Stimulated activated naive CD4-positive, alpha-beta T cell treated with Interleukin-2 at 50 U/mL for 16 hours (primary cell): Measurements from ENCODE around the gene LGALS14.

ENCODE experiments used
- DNase-seq: peaks from one replicate; lab custom pipeline; 2025; lab: John Stamatoyannopoulos, UW

The LGALS14 gene

DNA sequence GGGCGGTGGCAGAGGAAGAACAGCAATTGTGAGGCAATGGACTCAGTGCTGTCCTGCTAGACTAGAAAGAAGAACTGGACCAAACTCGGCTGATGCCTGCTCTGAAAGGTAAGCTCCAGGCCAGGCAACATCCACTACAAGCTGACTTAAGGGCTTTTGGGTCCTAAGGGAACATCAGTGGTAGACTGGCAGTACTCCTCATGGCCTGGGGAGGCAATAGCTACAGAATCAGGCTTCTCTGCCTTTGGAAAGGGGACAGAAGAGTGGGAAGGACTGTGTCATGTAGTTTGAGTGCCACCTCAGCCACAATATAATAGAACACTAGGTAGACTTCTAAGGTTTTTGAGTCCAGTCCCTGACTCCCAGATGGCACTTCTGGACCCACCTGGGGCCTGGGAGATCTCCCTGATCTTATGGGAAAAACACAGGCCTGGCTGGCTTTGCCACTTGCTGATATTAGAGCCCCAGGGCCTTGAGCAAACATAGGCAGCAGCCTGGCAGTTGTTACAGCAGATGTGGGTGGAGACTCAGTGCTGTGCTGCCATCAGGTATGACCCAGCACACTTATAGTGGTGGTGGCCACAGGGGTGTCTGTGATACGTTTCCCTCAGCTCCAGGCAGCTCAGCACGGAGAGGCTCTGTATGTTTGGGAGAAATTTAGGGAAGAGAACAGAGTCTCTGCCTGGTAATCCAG, 42.7 kb downstream of the LGALS14 start:
- DNase-seq = no peak

DNA sequence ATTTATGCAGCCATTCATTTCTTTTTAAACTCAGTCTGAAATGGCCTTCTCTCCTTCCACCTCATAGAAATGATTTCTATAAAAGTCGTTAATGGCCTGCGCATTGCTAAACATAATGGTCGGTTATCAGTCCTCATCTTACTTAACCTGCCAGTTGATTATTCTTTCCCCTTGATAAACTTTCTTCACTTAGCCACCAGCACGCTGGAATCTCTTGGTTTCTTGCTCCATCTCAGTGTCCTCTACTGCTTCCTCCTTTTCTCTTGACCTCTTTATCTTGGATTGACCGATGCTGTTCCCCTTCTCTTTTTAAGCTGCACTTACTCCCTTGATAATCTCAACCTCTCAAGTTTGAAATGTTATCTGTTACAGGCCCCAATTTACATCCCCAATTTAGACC, 45.7 kb downstream of the LGALS14 start:
- DNase-seq = no peak

DNA sequence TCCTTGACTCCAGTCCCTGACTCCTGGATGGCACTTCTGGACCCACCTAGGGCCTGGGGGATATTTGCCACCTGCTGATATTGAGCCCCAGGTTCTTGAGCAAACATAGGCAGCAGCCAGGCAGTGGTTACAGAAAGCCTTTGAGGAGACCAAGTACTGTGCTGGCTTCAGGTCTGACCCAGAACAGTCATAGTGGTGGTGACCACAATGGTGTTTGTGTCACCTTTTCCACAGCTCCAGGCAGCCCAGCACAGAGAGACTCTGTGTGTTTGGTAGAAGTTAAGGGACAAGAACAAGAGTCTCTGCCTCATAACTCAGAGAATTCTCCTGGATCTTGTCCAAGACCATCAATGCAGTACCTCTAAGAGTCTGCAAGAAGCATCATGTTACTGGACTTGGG, 48.1 kb downstream of the LGALS14 start:
- DNase-seq = no peak

- no peak for DNase-seq
Observed at GRCh38 chr19:39752795-39753194, 48.5 kb downstream of the LGALS14 start.

GRCh38 chr19:39754544-39754943, 50.3 kb downstream of the LGALS14 start:
- no peak for DNase-seq

GRCh38 chr19:39754971-39755370, 50.7 kb downstream of the LGALS14 start:
- DNase-seq = no peak
